HepG2 (cell line): ENCODE results near the gene DNMT3A. TPM values are rescaled to one million over a fixed set of nuclear protein-coding genes. Genes with fewer than 3 reads are reported as not detected.

Experiments
- AGO1 ChIP-seq: fragments of 200-400 bp; formaldehyde crosslinking; IDR thresholded peaks from 2 replicates; pipeline ENCODE4 v1.6.1; 2017; ENCODE audit warnings: mild to moderate bottlenecking, low read depth, low read length, moderate library complexity; ENCODE audit not compliant: poor library complexity, severe bottlenecking
- CHD2 ChIP-seq: IDR thresholded peaks from 2 replicates; pipeline ENCODE4 v1.6.1; 2011; ENCODE audit warnings: low read depth, low read length, improper control_type of control experiment
- CSRNP2 ChIP-seq: sonication (generic); formaldehyde crosslinking; conservative IDR thresholded peaks from 2 replicates; pipeline ENCODE4 v1.8.0; 2022; ENCODE audit warnings: low read depth, missing genetic modification reagents
- ETV6 ChIP-seq: sonication (generic); formaldehyde crosslinking; conservative IDR thresholded peaks from 2 replicates; pipeline ENCODE4 v1.4.0; 2020; ENCODE audit warnings: missing genetic modification reagents
- FOXK2 ChIP-seq: fragments of 450-650 bp; IDR thresholded peaks from 2 replicates; pipeline ENCODE4 v1.6.1; 2016
- KDM2A ChIP-seq: sonication (generic); formaldehyde crosslinking; IDR thresholded peaks from 2 replicates; pipeline ENCODE4 v1.4.0; 2020; ENCODE audit warnings: low read depth, missing genetic modification reagents, borderline replicate concordance
- MED13 ChIP-seq: sonication (generic); formaldehyde crosslinking; IDR thresholded peaks from 2 replicates; pipeline ENCODE4 v1.5.0; 2020; ENCODE audit warnings: missing genetic modification reagents
- MTERF4 ChIP-seq: sonication (generic); formaldehyde crosslinking; IDR thresholded peaks from 2 replicates; pipeline ENCODE4 v1.8.0; 2023; ENCODE audit warnings: mild to moderate bottlenecking, missing genetic modification reagents
- NFATC3 ChIP-seq: sonication (generic); formaldehyde crosslinking; IDR thresholded peaks from 2 replicates; pipeline ENCODE4 v1.5.1; 2020; ENCODE audit warnings: mild to moderate bottlenecking, missing genetic modification reagents
- PAF1 ChIP-seq: IDR thresholded peaks from 2 replicates; pipeline ENCODE4 v1.6.1; 2016; ENCODE audit warnings: missing genetic modification reagents, missing compliant biosample characterization
- REL ChIP-seq: sonication (generic); formaldehyde crosslinking; conservative IDR thresholded peaks from 2 replicates; pipeline ENCODE4 v1.8.0; 2022; ENCODE audit warnings: mild to moderate bottlenecking, missing genetic modification reagents, moderate library complexity
- RFXAP ChIP-seq: sonication (generic); formaldehyde crosslinking; IDR thresholded peaks from 2 replicates; pipeline ENCODE4 v1.4.0; 2020; ENCODE audit warnings: missing genetic modification reagents, borderline replicate concordance
- SCMH1 ChIP-seq: sonication (generic); formaldehyde crosslinking; IDR thresholded peaks from 2 replicates; pipeline ENCODE4 v1.9.0; 2021; ENCODE audit warnings: missing genetic modification reagents, mild to moderate bottlenecking, borderline replicate concordance
- SKIL ChIP-seq: sonication (generic); formaldehyde crosslinking; IDR thresholded peaks from 2 replicates; pipeline ENCODE4 v1.8.0; 2022; ENCODE audit warnings: missing genetic modification reagents, mild to moderate bottlenecking, moderate library complexity, borderline replicate concordance
- SP140L ChIP-seq: sonication (generic); formaldehyde crosslinking; IDR thresholded peaks from 2 replicates; pipeline ENCODE4 v1.4.0; 2020; ENCODE audit warnings: missing genetic modification reagents, borderline replicate concordance
- TAF1 ChIP-seq: sonication (generic); formaldehyde crosslinking; IDR thresholded peaks from 2 replicates; pipeline ENCODE4 v1.4.0; 2020; ENCODE audit warnings: missing genetic modification reagents
- TEF ChIP-seq: sonication (generic); formaldehyde crosslinking; IDR thresholded peaks from 2 replicates; pipeline ENCODE4 v1.5.0; 2020; ENCODE audit warnings: missing genetic modification reagents
- THAP8 ChIP-seq: sonication (generic); formaldehyde crosslinking; IDR thresholded peaks from 2 replicates; pipeline ENCODE4 v1.5.1; 2020; ENCODE audit warnings: missing genetic modification reagents, mild to moderate bottlenecking, borderline replicate concordance
- XBP1 ChIP-seq: sonication (generic); formaldehyde crosslinking; IDR thresholded peaks from 2 replicates; pipeline ENCODE4 v1.5.0; 2020; ENCODE audit warnings: missing genetic modification reagents
- YEATS2 ChIP-seq: sonication (generic); formaldehyde crosslinking; IDR thresholded peaks from 2 replicates; pipeline ENCODE4 v1.4.0; 2020; ENCODE audit warnings: missing genetic modification reagents, borderline replicate concordance
- ZKSCAN8 ChIP-seq: IDR thresholded peaks from 2 replicates; pipeline ENCODE4 v1.6.1; 2016; ENCODE audit warnings: borderline replicate concordance, missing genetic modification reagents, missing compliant biosample characterization
- ZNF333 ChIP-seq: sonication (generic); formaldehyde crosslinking; IDR thresholded peaks from 2 replicates; pipeline ENCODE4 v1.4.0; 2020; ENCODE audit warnings: mild to moderate bottlenecking, missing genetic modification reagents, borderline replicate concordance
- ZNF335 ChIP-seq: sonication (generic); formaldehyde crosslinking; IDR thresholded peaks from 2 replicates; pipeline ENCODE4 v1.4.0; 2020; ENCODE audit warnings: missing genetic modification reagents
- ZNF761 ChIP-seq: sonication (generic); formaldehyde crosslinking; conservative IDR thresholded peaks from 2 replicates; pipeline ENCODE4 v1.4.0; 2020; ENCODE audit warnings: mild to moderate bottlenecking, missing genetic modification reagents
- polyA plus RNA-seq, 8 experiments: library from polyadenylated mRNA; depleted of rRNA in 3 of 8; stranded (reverse) in 7 of 8; unstranded in 1 of 8; fragments of >200 nt; fragmentation: Illumina TruSeq in 4 of 8; extraction: Trizol in 4 of 8; gene quantifications; 2 replicates each; pipeline versions ENCODE4 v1.2.1 to v1.2.3, GENCODE V29; 2011 to 2016; ENCODE audit warnings: low read depth in 4 of 8, missing spikeins in 1 of 8, mixed read lengths in 1 of 8; ENCODE audit not compliant: insufficient read depth in 1 of 8
- total RNA-seq, 5 experiments: library from RNA; depleted of rRNA; stranded (reverse); fragments of >200 nt; fragmentation: Illumina TruSeq; extraction: Trizol; gene quantifications; 2 replicates each; pipeline ENCODE4 v1.2.3, GENCODE V29; 2016; ENCODE audit warnings: low read depth in 1 of 5

DNMT3A gene
- total and polyA plus RNA-seq, 2 of the 13 experiments (the other 11 are each of a cell fraction or from before 2014, with no cell fraction given) = 14.7 to 29.1 TPM

DNA sequence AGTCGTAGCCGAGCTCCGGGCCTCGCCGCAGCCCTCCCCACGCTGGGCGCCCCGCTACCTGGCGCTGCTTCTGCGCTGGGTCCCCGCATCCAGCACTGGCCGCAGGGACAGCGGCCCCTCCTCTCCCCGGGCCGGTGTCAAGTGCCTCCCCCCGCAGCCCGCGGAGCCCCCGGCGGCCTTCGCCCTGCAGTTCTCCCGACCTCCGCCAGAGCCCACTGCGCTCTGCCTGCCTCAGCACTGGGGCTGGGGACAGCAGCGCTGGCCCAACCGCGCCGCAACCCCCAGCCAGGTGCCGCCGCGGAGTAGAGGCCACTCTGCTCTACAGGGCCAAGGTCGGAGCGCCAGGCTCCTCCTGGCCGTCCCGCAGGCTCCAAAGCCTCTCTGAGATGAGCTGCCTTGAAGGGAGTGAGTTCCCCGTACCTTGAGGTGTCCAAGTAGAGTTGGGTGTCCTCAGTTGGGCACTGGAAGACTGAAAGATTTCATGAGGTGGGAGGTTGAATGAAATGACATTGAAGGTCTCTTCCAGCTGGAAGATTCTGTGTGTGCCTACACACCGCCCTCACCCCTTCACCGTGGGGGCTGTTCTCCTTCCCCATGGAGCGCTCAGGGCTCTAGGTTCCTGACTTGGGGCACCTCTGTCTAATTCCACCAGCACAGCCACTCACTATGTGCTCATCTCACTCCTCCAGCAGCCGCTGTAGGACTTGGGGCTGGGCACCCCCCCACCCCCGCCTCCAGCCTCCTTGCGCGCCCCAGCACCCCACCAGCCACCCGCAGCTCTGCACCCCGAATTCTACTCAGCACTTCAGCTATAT is 854 bp upstream of the DNMT3A start (continued):
- TF ChIP-seq AGO1 = peak; percentile 67
- no peak for TF ChIP-seq CHD2
- no peak; the same call in 1 of the 2 replicates for TF ChIP-seq ETV6
- TF ChIP-seq MTERF4 (CRISPR knock-in tag) = peak; percentile 71; the same call in 1 of the 2 replicates
- TF ChIP-seq SCMH1 (CRISPR knock-in tag) = no peak
- no peak for TF ChIP-seq TEF (CRISPR knock-in tag)
- TF ChIP-seq MED13 (CRISPR knock-in tag) = no peak
- 0 out of 2 replicates have a peak, but pooled peaks have one; percentile 53 for TF ChIP-seq NFATC3 (CRISPR knock-in tag)
- peak; percentile 86 for TF ChIP-seq ZNF333
- peak; percentile 94 for TF ChIP-seq ZNF761 (CRISPR knock-in tag)
- no peak for TF ChIP-seq CSRNP2 (CRISPR knock-in tag)
- no peak for TF ChIP-seq FOXK2
- peak; percentile 46; the same call in 1 of the 2 replicates for TF ChIP-seq TAF1 (CRISPR knock-in tag)
- TF ChIP-seq THAP8 (CRISPR knock-in tag) = no peak
- no peak for TF ChIP-seq XBP1 (CRISPR knock-in tag)
- TF ChIP-seq SP140L (CRISPR knock-in tag) = peak; percentile 53; the same call in 1 of the 2 replicates
- TF ChIP-seq SKIL = peak; percentile 78
- peak; percentile 87; the same call in 1 of the 2 replicates for TF ChIP-seq YEATS2 (CRISPR knock-in tag)
- peak; percentile 66; the same call in 1 of the 2 replicates for TF ChIP-seq REL (CRISPR knock-in tag)
- TF ChIP-seq ZNF335 (CRISPR knock-in tag) = peak; percentile 75; the same call in 1 of the 2 replicates
- TF ChIP-seq PAF1 (CRISPR knock-in tag) = no peak
- TF ChIP-seq RFXAP (CRISPR knock-in tag) = peak; percentile 32; the same call in 1 of the 2 replicates
- peak; percentile 98 for TF ChIP-seq KDM2A (CRISPR knock-in tag)
- peak; percentile 80; the same call in 1 of the 2 replicates for TF ChIP-seq ZKSCAN8 (CRISPR knock-in tag)
